Panc1 (cell line): ENCODE measurements around the gene UBXN11. TPM values are rescaled to one million over a fixed set of nuclear protein-coding genes. Genes with fewer than 3 reads are reported as not detected.

Source experiments
- ATAC-seq: fragments of 200-7000 bp; cut with Tn5 transposase; 2 replicates; pipeline ENCODE4 v1.9.1; 2020; ENCODE audit warnings: mild to moderate bottlenecking, moderate library complexity
- BruUV-seq: library from RNA; stranded (reverse); fragments of 400-500 nt; replicated peaks from 2 replicates; lab custom pipeline; 2021; lab: Mats Ljungman, UMichigan
- CTCF ChIA-PET: fragments of 300-600 bp; sonication (Branson Sonifier 250); formaldehyde crosslinking; loops from one replicate; lab custom pipeline; 2022; ENCODE audit warnings: antibody characterized with exemption; lab: Charles Lee
- POLR2A ChIA-PET: fragments of 300-600 bp; sonication (Branson Sonifier 250); formaldehyde crosslinking; loops from one replicate; lab custom pipeline; 2022; ENCODE audit warnings: antibody characterized with exemption; lab: Charles Lee
- DNase-seq: peaks from one replicate; pipeline ENCODE4 v3.0.0-alpha.2; 2010; ENCODE audit warnings: low read depth, low spot score
- H3K27ac ChIP-seq: 2 replicates; pipeline ENCODE4 v1.5.1; 2011; ENCODE audit warnings: mild to moderate bottlenecking, low read length, inconsistent platforms
- H3K27me3 ChIP-seq: fragments of 200-500 bp; sonication (Bioruptor generic); 2 replicates; pipeline ENCODE4 v1.6.0; 2014; ENCODE audit warnings: low read length, inconsistent platforms; ENCODE audit not compliant: control insufficient read depth, insufficient read depth
- H3K36me3 ChIP-seq: fragments of 200-500 bp; sonication (Bioruptor generic); 2 replicates; pipeline ENCODE4 v1.5.1; 2014; ENCODE audit warnings: inconsistent platforms, mild to moderate bottlenecking, low read length, moderate library complexity; ENCODE audit not compliant: control insufficient read depth, insufficient read depth
- H3K4me1 ChIP-seq: 2 replicates; pipeline ENCODE4 v1.5.1; 2011; ENCODE audit warnings: inconsistent platforms, mild to moderate bottlenecking, low read length, moderate library complexity; ENCODE audit not compliant: control insufficient read depth, insufficient read depth
- H3K4me3 ChIP-seq, 2 experiments: 2 replicates each; pipeline ENCODE4 v1.5.1; 2011 to 2012; ENCODE audit warnings: low read depth in 2 of 2, low read length in 2 of 2, mild to moderate bottlenecking in 2 of 2, inconsistent platforms in 1 of 2, moderate library complexity in 1 of 2
- H3K9me3 ChIP-seq: fragments of 200-500 bp; sonication (Bioruptor generic); 2 replicates; pipeline ENCODE4 v1.5.1; 2014; ENCODE audit warnings: low read depth, mild to moderate bottlenecking, inconsistent platforms, low read length, moderate library complexity; ENCODE audit not compliant: control insufficient read depth, insufficient read depth
- POLR2AphosphoS5 ChIP-seq: IDR thresholded peaks from 2 replicates; pipeline ENCODE4 v1.6.1; 2012; ENCODE audit warnings: mild to moderate bottlenecking, low read depth, low read length, moderate library complexity
- REST ChIP-seq, 2 experiments: IDR thresholded peaks; 2 replicates each; pipeline ENCODE4 v1.6.1; 2011 to 2012; ENCODE audit warnings: low read depth in 2 of 2, control low read depth in 1 of 2, low read length in 1 of 2, mild to moderate bottlenecking in 1 of 2, moderate library complexity in 1 of 2; ENCODE audit not compliant: insufficient read depth in 1 of 2
- SIN3A ChIP-seq: IDR thresholded peaks from 2 replicates; pipeline ENCODE4 v1.6.1; 2012; ENCODE audit warnings: low read depth, mild to moderate bottlenecking, low read length, moderate library complexity, borderline replicate concordance; ENCODE audit not compliant: insufficient read depth
- TCF7L2 ChIP-seq: IDR thresholded peaks from 2 replicates; pipeline ENCODE4 v1.6.1; 2011; ENCODE audit warnings: mild to moderate bottlenecking, low read depth, low read length, inconsistent platforms
- in situ Hi-C: cut with HindIII; loops from 2 replicates; pipeline ENCODE4 v1.10.0; 2016; ENCODE audit warnings: low sequenced_read_pairs, low pct_unique_long_range_greater_than_20kb
- intact Hi-C: fragments of 100-400 bp; cut with micrococcal nuclease; formaldehyde crosslinking; loops from one replicate; pipeline ENCODE4 v1.10.0; 2022; ENCODE audit not compliant: unreplicated experiment
- total RNA-seq: library from RNA; stranded (reverse); gene quantifications from one replicate; pipeline ENCODE4 v1.2.1, GENCODE V29; 2021; ENCODE audit not compliant: unreplicated experiment
- TF ChIP-seq, protein P1 (sequence below): fragments of 450-650 bp; IDR thresholded peaks from 2 replicates; pipeline ENCODE4 v1.5.1; 2017; ENCODE audit warnings: mild to moderate bottlenecking

UBXN11 gene
- total RNA-seq, 1 experiment from 2014 or later: 23.7 TPM

DNA sequence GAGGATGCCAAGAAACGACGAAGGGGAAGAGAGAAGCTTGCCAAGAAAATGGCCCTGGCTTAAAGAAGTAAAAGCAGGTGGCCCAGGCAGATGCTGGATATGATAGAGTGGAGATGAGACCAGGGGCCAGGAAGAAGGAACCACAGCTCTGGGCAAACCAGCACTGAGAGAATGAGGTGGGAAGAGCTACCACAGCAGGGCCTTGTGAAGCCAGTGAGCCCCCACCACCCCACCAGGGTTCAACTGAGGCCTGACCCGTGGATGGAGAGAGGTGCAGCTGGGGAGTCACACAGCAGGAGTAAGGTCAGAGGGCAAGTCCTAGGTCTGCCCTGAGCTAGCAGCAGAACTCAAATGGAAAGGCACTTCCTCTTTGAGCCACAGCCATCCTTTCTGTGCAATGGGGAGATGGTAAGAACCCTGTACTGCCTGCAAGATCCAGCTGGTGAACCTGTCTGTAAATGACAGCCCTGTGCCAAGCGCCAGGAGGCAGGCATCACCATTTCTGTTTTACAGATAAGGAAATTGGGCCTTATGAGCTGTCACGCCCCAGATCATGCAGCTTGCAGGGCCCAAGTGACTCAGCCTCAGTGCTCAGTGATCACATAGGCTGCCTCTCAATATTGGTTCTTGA lies 18.0 kb downstream of the UBXN11 start:
- no peaks in the 10 kb centered on the region for H3K36me3 ChIP-seq
- ChIA-PET POLR2A (no interaction called here), CTCF (interaction anchor here (0.6 to 0.8 kb wide), 3 partner anchors 9 to 103 kb away, joined by 3 to 4 read pairs (median 3); no protein-coding TSS in a partner anchor)
- DNase-seq (no peak), ATAC-seq (no peak)
- peaks cover 13% of the 10 kb centered on the region for H3K4me1 ChIP-seq
- H3K4me3 ChIP-seq: no peak overlapping the region
- no peak overlapping the region for H3K27ac ChIP-seq
- TF ChIP-seq REST (IDR thresholded peaks at IDR 0.05; ENCODE audit: insufficient read depth in 1 of 2, low read depth in 2 of 2, low read length in 1 of 2): no peak
- TF ChIP-seq, protein P1, sequence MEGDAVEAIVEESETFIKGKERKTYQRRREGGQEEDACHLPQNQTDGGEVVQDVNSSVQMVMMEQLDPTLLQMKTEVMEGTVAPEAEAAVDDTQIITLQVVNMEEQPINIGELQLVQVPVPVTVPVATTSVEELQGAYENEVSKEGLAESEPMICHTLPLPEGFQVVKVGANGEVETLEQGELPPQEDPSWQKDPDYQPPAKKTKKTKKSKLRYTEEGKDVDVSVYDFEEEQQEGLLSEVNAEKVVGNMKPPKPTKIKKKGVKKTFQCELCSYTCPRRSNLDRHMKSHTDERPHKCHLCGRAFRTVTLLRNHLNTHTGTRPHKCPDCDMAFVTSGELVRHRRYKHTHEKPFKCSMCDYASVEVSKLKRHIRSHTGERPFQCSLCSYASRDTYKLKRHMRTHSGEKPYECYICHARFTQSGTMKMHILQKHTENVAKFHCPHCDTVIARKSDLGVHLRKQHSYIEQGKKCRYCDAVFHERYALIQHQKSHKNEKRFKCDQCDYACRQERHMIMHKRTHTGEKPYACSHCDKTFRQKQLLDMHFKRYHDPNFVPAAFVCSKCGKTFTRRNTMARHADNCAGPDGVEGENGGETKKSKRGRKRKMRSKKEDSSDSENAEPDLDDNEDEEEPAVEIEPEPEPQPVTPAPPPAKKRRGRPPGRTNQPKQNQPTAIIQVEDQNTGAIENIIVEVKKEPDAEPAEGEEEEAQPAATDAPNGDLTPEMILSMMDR: no peak
- no peak for TF ChIP-seq SIN3A
- no peak for TF ChIP-seq POLR2AphosphoS5
- TF ChIP-seq TCF7L2: no peak
- no peaks in the 10 kb centered on the region for H3K9me3 ChIP-seq
- no TSS peak for BruUV-seq
- intact Hi-C loops: loop anchor here (5.0 kb wide), 1 partner anchor 104 kb away; no protein-coding TSS in a partner anchor
- H3K27me3 ChIP-seq: no peaks in the 10 kb centered on the region
- in situ Hi-C loops: no loop called here

DNA sequence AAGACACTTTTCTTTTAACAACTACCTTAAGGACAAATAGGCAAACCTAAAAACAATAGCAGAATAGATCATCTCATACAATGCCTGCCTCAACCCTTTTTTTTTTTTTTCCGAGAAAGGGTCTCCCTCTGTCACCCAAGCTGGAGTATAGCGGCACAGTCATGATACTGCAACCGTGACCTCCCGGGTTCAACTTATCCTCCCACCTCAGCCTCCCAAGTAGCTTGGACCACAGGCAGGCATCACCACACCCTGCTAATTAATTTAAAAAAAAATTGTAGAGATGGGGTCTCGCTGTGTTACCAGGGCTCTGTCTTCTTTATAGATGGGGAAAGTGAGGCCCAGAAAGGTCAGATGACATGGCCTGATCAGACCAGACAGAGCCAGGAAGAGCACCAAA lies 18.6 kb downstream of the UBXN11 start:
- no peaks in the 10 kb centered on the region for H3K9me3 ChIP-seq
- ChIA-PET CTCF (interaction anchor here (0.6 to 0.7 kb wide), 3 partner anchors 27 to 104 kb away, joined by 3 to 4 read pairs (median 4); no protein-coding TSS in a partner anchor), POLR2A (interaction anchor here (0.6 kb wide), 1 partner anchor 41 kb away, joined by 9 read pairs; no protein-coding TSS in a partner anchor)
- in situ Hi-C loops: no loop called here
- DNase-seq (no peak), ATAC-seq (no peak)
- H3K27ac ChIP-seq: no peak overlapping the region
- no peak overlapping the region for H3K4me3 ChIP-seq
- intact Hi-C loops: loop anchor here (5.0 kb wide), 1 partner anchor 104 kb away; no protein-coding TSS in a partner anchor
- no TSS peak for BruUV-seq
- TF ChIP-seq POLR2AphosphoS5: no peak
- H3K4me1 ChIP-seq: peaks cover 13% of the 10 kb centered on the region
- no peaks in the 10 kb centered on the region for H3K27me3 ChIP-seq
- no peaks in the 10 kb centered on the region for H3K36me3 ChIP-seq
